ENCODE results near the gene C18orf63.

The C18orf63 gene

DNA sequence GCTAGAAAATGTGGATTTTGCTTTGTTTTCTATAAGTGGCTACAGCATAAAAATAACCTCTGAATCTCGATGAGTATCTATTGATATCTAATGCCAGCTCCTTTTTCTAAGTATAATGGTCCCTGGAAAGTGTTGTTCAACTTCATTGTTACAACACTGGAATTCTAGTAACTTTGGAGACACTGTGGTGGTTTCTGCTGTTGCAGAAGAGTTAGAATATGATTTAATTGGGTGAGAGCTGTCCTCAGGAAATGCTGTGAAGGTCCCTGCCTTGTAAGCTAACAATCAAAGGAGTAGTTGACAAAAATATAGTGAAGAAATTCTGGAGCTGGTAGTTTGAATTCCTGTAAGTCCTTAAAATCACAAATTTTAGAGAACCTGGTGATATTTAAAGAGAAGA, 62.1 kb downstream of the C18orf63 start:
- DNase-seq (ENCODE audit: insufficient read length, low spot score): no peak
- peak; percentile 84 for FAIRE-seq

GRCh38 chr18:74378179-74378682, 62.6 kb downstream of the C18orf63 start:
- TF ChIP-seq, protein P1, sequence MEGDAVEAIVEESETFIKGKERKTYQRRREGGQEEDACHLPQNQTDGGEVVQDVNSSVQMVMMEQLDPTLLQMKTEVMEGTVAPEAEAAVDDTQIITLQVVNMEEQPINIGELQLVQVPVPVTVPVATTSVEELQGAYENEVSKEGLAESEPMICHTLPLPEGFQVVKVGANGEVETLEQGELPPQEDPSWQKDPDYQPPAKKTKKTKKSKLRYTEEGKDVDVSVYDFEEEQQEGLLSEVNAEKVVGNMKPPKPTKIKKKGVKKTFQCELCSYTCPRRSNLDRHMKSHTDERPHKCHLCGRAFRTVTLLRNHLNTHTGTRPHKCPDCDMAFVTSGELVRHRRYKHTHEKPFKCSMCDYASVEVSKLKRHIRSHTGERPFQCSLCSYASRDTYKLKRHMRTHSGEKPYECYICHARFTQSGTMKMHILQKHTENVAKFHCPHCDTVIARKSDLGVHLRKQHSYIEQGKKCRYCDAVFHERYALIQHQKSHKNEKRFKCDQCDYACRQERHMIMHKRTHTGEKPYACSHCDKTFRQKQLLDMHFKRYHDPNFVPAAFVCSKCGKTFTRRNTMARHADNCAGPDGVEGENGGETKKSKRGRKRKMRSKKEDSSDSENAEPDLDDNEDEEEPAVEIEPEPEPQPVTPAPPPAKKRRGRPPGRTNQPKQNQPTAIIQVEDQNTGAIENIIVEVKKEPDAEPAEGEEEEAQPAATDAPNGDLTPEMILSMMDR (IDR thresholded peaks at IDR 0.05; ENCODE audit: insufficient read depth, missing control alignments): no peak
- FAIRE-seq (no peak), DNase-seq (ENCODE audit: insufficient read length, low spot score) (no peak)

More for the DNA sequence above, 62.1 kb downstream of the C18orf63 start:
- TF ChIP-seq, protein P1 (IDR thresholded peaks at IDR 0.05; ENCODE audit: insufficient read depth, missing control alignments): no peak

GRCh38 chr18:74380916-74381315, 65.3 kb downstream of the C18orf63 start:
- no peak for DNase-seq (ENCODE audit: insufficient read length, low spot score)
- TF ChIP-seq, protein P1 (IDR thresholded peaks at IDR 0.05; ENCODE audit: insufficient read depth, missing control alignments): no peak
- FAIRE-seq: no peak

GRCh38 chr18:74381621-74382295, 66.1 kb downstream of the C18orf63 start:
- TF ChIP-seq, protein P1 (IDR thresholded peaks at IDR 0.05; ENCODE audit: insufficient read depth, missing control alignments): no peak
- DNase-seq (ENCODE audit: insufficient read length, low spot score): no peak
- FAIRE-seq: no peak

GRCh38 chr18:74382481-74383017, 66.9 kb downstream of the C18orf63 start:
- DNase-seq (ENCODE audit: insufficient read length, low spot score): no peak
- TF ChIP-seq, protein P1 (IDR thresholded peaks at IDR 0.05; ENCODE audit: insufficient read depth, missing control alignments): no peak
- no peak for FAIRE-seq

DNA sequence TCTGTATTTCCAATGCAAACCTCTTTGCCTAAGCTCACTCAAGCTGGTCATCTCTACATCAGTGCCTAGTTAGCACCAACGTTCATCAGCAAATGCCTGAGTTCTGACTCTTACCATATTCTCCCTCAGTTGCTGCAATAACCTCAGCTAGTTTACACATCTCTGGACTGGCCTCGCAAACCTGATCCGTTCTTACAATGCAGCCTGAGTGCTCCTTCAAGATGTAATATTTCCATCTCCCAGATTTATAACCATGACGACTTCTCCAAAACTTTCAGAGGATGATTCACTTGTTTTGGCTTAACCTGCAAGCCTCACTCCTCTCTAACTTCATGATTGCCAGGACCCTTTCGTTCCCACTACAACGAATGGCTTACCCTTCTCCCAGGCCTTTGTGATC, 71.7 kb downstream of the C18orf63 start:
- DNase-seq (ENCODE audit: insufficient read length, low spot score) (no peak), FAIRE-seq (peak; percentile 68)
- TF ChIP-seq, protein P1 (IDR thresholded peaks at IDR 0.05; ENCODE audit: insufficient read depth, missing control alignments): no peak

DNA sequence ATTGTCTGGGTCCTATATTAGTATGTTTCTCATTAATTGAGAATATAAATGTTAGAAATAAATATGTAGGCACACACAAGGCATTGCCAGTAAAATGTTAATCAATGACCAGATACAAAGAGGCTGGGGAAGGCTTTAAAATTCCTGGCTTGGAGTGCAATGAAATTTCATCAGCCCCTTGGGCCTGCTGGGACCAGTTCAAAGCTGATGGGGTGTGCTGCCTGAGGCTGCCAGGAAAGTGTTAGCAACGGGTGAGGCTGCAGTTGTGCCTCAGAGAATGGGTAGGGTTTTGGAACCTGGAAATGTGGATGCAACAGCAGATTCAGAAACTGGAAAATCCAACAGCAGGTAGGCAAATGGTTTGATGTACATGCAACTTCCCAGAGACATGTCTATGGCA, 72.6 kb downstream of the C18orf63 start:
- TF ChIP-seq, protein P1 (IDR thresholded peaks at IDR 0.05; ENCODE audit: insufficient read depth, missing control alignments): no peak
- no peak for FAIRE-seq
- no peak for DNase-seq (ENCODE audit: insufficient read length, low spot score)

All from D721Med (cell line).